ENCODE measurements around the gene RNF214. TPM values are rescaled to one million over a fixed set of nuclear protein-coding genes. Genes with fewer than 3 reads are reported as not detected.

RNF214 gene
- total and polyA plus RNA-seq, 10 of the 15 experiments (the other 5 are each of a cell fraction or from before 2014, with no cell fraction given) = 4.8 to 16.8 (median 10.5) TPM

- TF ChIP-seq RUNX3 (IDR thresholded peaks at IDR 0.05; ENCODE audit: low read length) (no peak), SREBF2 (IDR thresholded peaks at IDR 0.05; ENCODE audit: low read length) (no peak), BRCA1 (IDR thresholded peaks at IDR 0.05; ENCODE audit: low read depth, low read length) (0 out of 2 replicates have a peak, but pooled peaks have one; percentile 6), NFYB (IDR thresholded peaks at IDR 0.05; ENCODE audit: insufficient read depth, low read depth, low read length) (peak; percentile 96), ZBTB40 (IDR thresholded peaks at IDR 0.05; ENCODE audit: borderline replicate concordance) (peak; percentile 91), IKZF2 (IDR thresholded peaks at IDR 0.05) (peak in 1 of 2 experiments; percentile 8; a peak in 2 of 4 replicates), YY1 (IDR thresholded peaks at IDR 0.05; ENCODE audit: low read depth, low read length) (no peak), ZSCAN29 (IDR thresholded peaks at IDR 0.05) (no peak), NFXL1 (IDR thresholded peaks at IDR 0.05; ENCODE audit: borderline replicate concordance) (no peak), TAF1 (IDR thresholded peaks at IDR 0.05; ENCODE audit: borderline replicate concordance, low read depth, low read length) (peak; percentile 46; the same call in 1 of the 2 replicates), RBBP5 (conservative IDR thresholded peaks at IDR 0.05) (no peak), CEBPB (IDR thresholded peaks at IDR 0.05; ENCODE audit: borderline replicate concordance in 1 of 2, low read depth in 2 of 2, low read length in 2 of 2) (no peak), FOXM1 (IDR thresholded peaks at IDR 0.05; ENCODE audit: low read depth, low read length) (no peak), SMAD1 (IDR thresholded peaks at IDR 0.05; ENCODE audit: low read depth, partially characterized antibody) (no peak), CHD4 (IDR thresholded peaks at IDR 0.05) (no peak; the same call in 1 of the 2 replicates), PRDM15 (CRISPR knock-in tag; IDR thresholded peaks at IDR 0.05) (no peak)
- TF ChIP-seq, protein P1, sequence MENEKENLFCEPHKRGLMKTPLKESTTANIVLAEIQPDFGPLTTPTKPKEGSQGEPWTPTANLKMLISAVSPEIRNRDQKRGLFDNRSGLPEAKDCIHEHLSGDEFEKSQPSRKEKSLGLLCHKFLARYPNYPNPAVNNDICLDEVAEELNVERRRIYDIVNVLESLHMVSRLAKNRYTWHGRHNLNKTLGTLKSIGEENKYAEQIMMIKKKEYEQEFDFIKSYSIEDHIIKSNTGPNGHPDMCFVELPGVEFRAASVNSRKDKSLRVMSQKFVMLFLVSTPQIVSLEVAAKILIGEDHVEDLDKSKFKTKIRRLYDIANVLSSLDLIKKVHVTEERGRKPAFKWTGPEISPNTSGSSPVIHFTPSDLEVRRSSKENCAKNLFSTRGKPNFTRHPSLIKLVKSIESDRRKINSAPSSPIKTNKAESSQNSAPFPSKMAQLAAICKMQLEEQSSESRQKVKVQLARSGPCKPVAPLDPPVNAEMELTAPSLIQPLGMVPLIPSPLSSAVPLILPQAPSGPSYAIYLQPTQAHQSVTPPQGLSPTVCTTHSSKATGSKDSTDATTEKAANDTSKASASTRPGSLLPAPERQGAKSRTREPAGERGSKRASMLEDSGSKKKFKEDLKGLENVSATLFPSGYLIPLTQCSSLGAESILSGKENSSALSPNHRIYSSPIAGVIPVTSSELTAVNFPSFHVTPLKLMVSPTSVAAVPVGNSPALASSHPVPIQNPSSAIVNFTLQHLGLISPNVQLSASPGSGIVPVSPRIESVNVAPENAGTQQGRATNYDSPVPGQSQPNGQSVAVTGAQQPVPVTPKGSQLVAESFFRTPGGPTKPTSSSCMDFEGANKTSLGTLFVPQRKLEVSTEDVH (IDR thresholded peaks at IDR 0.05; ENCODE audit: low read depth, partially characterized antibody) = no peak
Observed at GRCh38 chr11:117327567-117328374, 95.3 kb downstream of the RNF214 start, which contains the start of gene CEP164 (continued).
